ENCODE results near the gene MMADHC.
"Not testable (repeated sequence)": the region's sequence is repeated elsewhere in the genome, so short reads cannot be mapped to it uniquely, and the experiment has no call there.

Gene MMADHC

GRCh38 chr2:149595056-149595963 lies 7.7 kb upstream of the MMADHC start:
- no peak for DNase-seq (ENCODE audit: low read depth in 2 of 2)

- DNase-seq (ENCODE audit: low read depth in 2 of 2) = no peak
Observed at GRCh38 chr2:149594411-149594810, 6.8 kb upstream of the MMADHC start.

GRCh38 chr2:149587950-149588487 lies 444 bp upstream of the MMADHC start:
- DNase-seq (ENCODE audit: low read depth in 2 of 2) = no peak

- DNase-seq (ENCODE audit: low read depth in 2 of 2) = no peak
Observed at GRCh38 chr2:149586898-149587219, 716 bp downstream of the MMADHC start.

- no peak for DNase-seq (ENCODE audit: low read depth in 2 of 2)
Observed at GRCh38 chr2:149586063-149586462, 1.5 kb downstream of the MMADHC start.

GRCh38 chr2:149585166-149585885 lies 2.2 kb downstream of the MMADHC start:
- DNase-seq (ENCODE audit: low read depth in 2 of 2) = no peak

- no peak for DNase-seq (ENCODE audit: low read depth in 2 of 2)
Observed at GRCh38 chr2:149579972-149580882, 7.3 kb downstream of the MMADHC start.

GRCh38 chr2:149577269-149577668 lies 10.3 kb downstream of the MMADHC start:
- DNase-seq (ENCODE audit: low read depth in 2 of 2) = no peak

GRCh38 chr2:149575752-149576151 lies 11.8 kb downstream of the MMADHC start:
- no peak for DNase-seq (ENCODE audit: low read depth in 2 of 2)

GRCh38 chr2:149575277-149575676 lies 12.3 kb downstream of the MMADHC start:
- DNase-seq (ENCODE audit: low read depth in 2 of 2) = no peak

GRCh38 chr2:149573760-149574159 lies 13.8 kb downstream of the MMADHC start:
- no peak for DNase-seq (ENCODE audit: low read depth in 2 of 2)

- DNase-seq (ENCODE audit: low read depth in 2 of 2) = no peak
Observed at GRCh38 chr2:149572102-149572953, 15.2 kb downstream of the MMADHC start.

- DNase-seq (ENCODE audit: low read depth in 2 of 2) = no peak
Observed at GRCh38 chr2:149568138-149568537, 19.4 kb downstream of the MMADHC start.

GRCh38 chr2:149566652-149567051 lies 20.9 kb downstream of the MMADHC start:
- no peak for DNase-seq (ENCODE audit: low read depth in 2 of 2)

GRCh38 chr2:149565625-149566024 lies 21.9 kb downstream of the MMADHC start:
- not testable (repeated sequence) for DNase-seq (ENCODE audit: low read depth in 2 of 2)

- DNase-seq (ENCODE audit: low read depth in 2 of 2) = no peak
Observed at GRCh38 chr2:149564983-149565382, 22.6 kb downstream of the MMADHC start.

GRCh38 chr2:149564097-149564496 lies 23.5 kb downstream of the MMADHC start:
- DNase-seq (ENCODE audit: low read depth in 2 of 2) = no peak

GRCh38 chr2:149562324-149562723 lies 25.3 kb downstream of the MMADHC start:
- no peak for DNase-seq (ENCODE audit: low read depth in 2 of 2)

GRCh38 chr2:149561309-149561926 lies 26.2 kb downstream of the MMADHC start:
- peak in 1 of 2 donors; percentile 41 for DNase-seq (ENCODE audit: low read depth in 2 of 2)

- DNase-seq (ENCODE audit: low read depth in 2 of 2) = no peak
Observed at GRCh38 chr2:149559341-149560068, 28.1 kb downstream of the MMADHC start.

All from stimulated activated CD4-positive, alpha-beta T cell treated with anti-CD3 and anti-CD28 coated beads, Interleukin-1b, Interleukin-23, amount 100 ng/mL, for 4 hours (primary cell).